ENCODE measurements around the gene STK32B.

STK32B gene

DNA sequence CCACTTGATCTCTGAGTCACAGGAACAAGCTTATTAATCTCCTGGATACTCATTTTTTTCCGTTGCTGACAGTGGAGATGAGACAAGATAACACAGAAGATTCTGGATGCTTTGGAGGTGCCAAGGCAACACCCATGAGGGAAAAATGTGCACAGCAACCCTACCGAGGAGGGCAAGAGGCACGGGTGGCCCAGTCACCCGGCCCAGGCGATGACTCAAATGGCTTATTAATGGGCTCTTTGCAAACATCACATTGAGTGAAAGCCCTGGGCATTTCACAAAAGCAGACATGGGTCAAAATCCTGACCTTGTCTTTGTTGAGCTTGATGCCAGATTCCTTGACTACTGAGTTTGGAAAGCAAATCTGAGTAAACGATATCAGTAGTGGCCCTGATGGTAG lies 315.1 kb downstream of the STK32B start:
- TF ChIP-seq, protein P1, sequence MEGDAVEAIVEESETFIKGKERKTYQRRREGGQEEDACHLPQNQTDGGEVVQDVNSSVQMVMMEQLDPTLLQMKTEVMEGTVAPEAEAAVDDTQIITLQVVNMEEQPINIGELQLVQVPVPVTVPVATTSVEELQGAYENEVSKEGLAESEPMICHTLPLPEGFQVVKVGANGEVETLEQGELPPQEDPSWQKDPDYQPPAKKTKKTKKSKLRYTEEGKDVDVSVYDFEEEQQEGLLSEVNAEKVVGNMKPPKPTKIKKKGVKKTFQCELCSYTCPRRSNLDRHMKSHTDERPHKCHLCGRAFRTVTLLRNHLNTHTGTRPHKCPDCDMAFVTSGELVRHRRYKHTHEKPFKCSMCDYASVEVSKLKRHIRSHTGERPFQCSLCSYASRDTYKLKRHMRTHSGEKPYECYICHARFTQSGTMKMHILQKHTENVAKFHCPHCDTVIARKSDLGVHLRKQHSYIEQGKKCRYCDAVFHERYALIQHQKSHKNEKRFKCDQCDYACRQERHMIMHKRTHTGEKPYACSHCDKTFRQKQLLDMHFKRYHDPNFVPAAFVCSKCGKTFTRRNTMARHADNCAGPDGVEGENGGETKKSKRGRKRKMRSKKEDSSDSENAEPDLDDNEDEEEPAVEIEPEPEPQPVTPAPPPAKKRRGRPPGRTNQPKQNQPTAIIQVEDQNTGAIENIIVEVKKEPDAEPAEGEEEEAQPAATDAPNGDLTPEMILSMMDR (IDR thresholded peaks at IDR 0.05; ENCODE audit: low read length, missing control alignments) = no peak
- no peak for DNase-seq (ENCODE audit: low read depth)
- H3K4me3 ChIP-seq (replicated peaks; ENCODE audit: low read depth, low read length) = no peak overlapping the region

DNA sequence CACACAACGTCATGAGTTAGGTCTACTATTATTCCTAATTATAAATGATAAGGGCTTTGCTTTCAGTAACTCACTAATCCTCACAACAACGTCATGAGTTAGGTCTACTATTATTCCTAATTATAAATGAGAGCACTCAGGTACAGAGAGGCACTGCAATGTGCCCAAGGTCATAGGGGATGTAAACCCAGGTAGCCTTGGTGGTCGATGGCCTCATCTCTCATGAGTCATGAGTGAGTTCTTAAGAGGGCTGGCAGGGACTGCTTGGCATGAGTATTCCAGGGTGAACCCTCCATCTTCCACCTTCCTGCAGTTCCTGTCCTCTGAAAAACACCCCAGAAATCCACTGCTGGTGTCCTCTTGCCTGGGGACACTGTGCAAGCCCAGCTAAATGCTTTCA lies 317.1 kb downstream of the STK32B start:
- no peak for DNase-seq (ENCODE audit: low read depth)
- H3K4me3 ChIP-seq (replicated peaks; ENCODE audit: low read depth, low read length) = no peak overlapping the region
- TF ChIP-seq, protein P1 (IDR thresholded peaks at IDR 0.05; ENCODE audit: low read length, missing control alignments) = no peak

DNA sequence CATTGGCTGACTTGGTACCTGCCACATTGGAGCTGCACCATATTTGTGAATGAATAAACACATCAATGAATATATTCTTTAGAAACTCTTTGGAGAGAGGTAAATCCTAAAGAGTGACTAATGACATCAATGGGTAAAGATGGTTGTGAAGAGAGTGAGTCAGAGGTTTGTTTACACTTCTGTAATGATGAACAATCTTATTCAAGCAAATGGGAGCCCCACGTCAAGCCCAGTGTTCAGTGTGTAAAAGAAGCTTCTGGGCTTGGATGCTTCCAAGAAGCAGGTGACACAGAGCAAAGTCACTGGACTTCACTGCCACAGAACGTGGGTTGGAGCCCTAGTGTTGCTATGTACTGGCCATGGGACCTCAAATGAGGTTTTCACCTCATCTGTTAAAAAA lies 319.0 kb downstream of the STK32B start:
- DNase-seq (ENCODE audit: low read depth) = no peak
- no peak overlapping the region for H3K4me3 ChIP-seq (replicated peaks; ENCODE audit: low read depth, low read length)
- TF ChIP-seq, protein P1 (IDR thresholded peaks at IDR 0.05; ENCODE audit: low read length, missing control alignments) = no peak

DNA sequence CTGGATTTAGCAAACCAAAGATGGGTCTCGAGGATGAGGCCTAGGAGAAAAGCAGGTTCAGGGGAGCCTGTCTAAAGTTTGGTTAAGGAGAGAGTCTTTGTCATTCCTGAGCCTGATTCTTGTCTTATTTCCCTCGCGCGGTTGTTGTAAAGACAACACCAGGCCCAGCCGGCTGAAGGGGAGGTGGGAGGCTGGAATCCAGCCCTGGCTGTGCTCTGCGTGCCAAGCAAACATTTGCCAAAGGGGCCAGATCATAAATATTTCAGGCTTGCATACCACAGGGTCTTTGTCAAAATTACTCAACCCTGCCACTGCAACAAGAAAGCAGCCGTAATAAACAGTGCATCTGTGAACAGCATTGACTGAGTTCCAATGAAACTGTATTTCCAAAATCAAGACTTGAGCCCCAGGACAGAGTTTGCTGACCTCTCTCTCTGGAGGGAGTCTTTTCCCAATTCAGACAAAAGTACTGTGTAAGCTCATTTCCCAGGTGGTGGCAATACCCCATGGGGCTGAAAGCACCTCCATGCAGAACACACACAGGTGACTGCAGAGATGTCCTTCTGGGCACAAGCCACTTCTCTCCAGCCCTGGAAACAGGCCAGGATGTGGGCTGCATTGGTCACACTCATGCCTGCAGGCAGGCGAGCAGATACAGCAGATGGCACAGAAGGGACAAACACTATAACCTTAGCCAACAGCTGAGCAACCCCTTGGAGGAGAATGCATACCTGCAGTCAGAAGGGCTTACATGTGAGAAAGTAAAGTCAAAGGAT lies 320.3 kb downstream of the STK32B start:
- H3K4me3 ChIP-seq (replicated peaks; ENCODE audit: low read depth, low read length) = no peak overlapping the region
- DNase-seq (ENCODE audit: low read depth) = no peak
- TF ChIP-seq, protein P1 (IDR thresholded peaks at IDR 0.05; ENCODE audit: low read length, missing control alignments) = no peak

DNA sequence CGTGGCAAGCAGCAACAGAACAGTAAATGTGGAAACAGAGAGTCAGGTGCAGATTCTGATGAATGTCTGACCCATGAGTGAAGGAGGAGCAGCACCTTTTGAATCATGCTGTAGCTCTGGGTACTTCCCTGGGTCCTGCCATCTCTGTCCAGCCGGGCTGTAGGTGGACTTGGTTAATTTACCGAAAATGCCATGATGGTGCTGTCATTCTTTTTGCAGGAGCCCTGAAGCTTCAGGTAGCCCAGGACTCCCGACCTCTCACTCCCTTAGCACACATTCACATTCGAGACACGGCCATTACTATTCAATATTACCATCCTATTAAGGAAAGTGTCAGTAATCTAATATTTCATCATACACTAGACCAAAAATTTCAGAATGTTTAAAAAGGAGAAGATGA lies 320.9 kb downstream of the STK32B start:
- no peak for DNase-seq (ENCODE audit: low read depth)
- TF ChIP-seq, protein P1 (IDR thresholded peaks at IDR 0.05; ENCODE audit: low read length, missing control alignments) = no peak
- H3K4me3 ChIP-seq (replicated peaks; ENCODE audit: low read depth, low read length) = no peak overlapping the region

DNA sequence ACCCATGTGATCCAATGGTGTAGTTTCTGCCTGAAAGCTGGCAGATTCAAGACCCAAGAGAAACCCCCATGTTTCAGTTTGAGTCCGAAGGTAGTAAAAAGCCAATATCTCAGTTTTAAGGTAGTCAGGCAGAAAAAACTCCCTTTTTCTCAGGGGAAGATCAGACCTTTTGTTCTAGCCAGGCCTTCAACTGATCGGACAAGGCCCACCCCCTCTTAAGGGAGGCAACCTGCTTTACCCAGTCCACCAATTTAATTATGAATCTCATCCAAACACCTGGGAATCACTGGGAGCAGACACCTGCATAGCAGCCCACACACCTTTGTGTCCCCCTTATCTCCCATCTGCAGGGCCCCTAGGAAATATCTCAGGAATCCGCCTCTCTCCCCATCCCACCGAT lies 322.0 kb downstream of the STK32B start:
- H3K4me3 ChIP-seq (replicated peaks; ENCODE audit: low read depth, low read length) = no peak overlapping the region
- DNase-seq (ENCODE audit: low read depth) = no peak
- TF ChIP-seq, protein P1 (IDR thresholded peaks at IDR 0.05; ENCODE audit: low read length, missing control alignments) = no peak

DNA sequence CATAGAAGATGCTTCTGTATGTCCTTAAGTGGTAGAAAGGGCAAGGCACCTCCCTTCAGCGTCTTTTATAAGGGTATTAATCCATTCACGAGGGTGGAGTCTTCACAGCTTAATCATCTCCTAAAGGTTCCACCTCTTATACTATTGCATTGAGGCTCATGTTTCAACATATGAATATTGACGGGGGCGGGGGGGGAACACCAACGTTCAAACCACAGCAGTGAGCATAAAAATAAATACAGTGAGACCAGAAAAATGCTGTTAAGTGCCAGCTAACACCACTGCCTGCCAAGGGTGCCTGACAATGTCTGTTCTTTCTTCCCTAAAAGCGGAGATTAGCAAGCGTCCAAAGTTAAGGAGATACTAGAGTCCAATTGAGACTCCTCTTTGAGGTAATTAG lies 323.3 kb downstream of the STK32B start:
- no peak for DNase-seq (ENCODE audit: low read depth)
- TF ChIP-seq, protein P1 (IDR thresholded peaks at IDR 0.05; ENCODE audit: low read length, missing control alignments) = no peak
- no peak overlapping the region for H3K4me3 ChIP-seq (replicated peaks; ENCODE audit: low read depth, low read length)
